ENCODE measurements around the gene FREM1.

The FREM1 gene

GRCh38 chr9:14702200-14702720 lies 208.0 kb downstream of the FREM1 start:
- no peak for DNase-seq (ENCODE audit: low read depth)

GRCh38 chr9:14693251-14693861 lies 216.9 kb downstream of the FREM1 start, which contains the start of gene ZDHHC21:
ZDHHC21 (minus strand) TSS chr9:14693432; CDS start chr9:14674340, 19,092 bp downstream.
- peak; percentile 74 for DNase-seq (ENCODE audit: low read depth)

- peak; percentile 21 for DNase-seq (ENCODE audit: low read depth)
Observed at GRCh38 chr9:14692470-14693250, 217.6 kb downstream of the FREM1 start.

- no peak for DNase-seq (ENCODE audit: low read depth)
Observed at GRCh38 chr9:14690948-14691730, 219.1 kb downstream of the FREM1 start.

GRCh38 chr9:14687042-14687719 lies 223.0 kb downstream of the FREM1 start:
- peak; percentile 89 for DNase-seq (ENCODE audit: low read depth)

- DNase-seq (ENCODE audit: low read depth), result no peak
Observed at GRCh38 chr9:14686168-14686567, 224.1 kb downstream of the FREM1 start.

All from EH (cell line).